GM12873 (cell line): ENCODE measurements around the gene ARMC2.

Experiments
- TF ChIP-seq, protein P1 (sequence below): IDR thresholded peaks from 2 replicates; pipeline ENCODE4 v1.5.1; 2012; ENCODE audit warnings: low read depth, mild to moderate bottlenecking, moderate library complexity, low read length, control low read depth; ENCODE audit not compliant: insufficient read depth; ENCODE audit errors: missing control alignments

ARMC2 gene

DNA sequence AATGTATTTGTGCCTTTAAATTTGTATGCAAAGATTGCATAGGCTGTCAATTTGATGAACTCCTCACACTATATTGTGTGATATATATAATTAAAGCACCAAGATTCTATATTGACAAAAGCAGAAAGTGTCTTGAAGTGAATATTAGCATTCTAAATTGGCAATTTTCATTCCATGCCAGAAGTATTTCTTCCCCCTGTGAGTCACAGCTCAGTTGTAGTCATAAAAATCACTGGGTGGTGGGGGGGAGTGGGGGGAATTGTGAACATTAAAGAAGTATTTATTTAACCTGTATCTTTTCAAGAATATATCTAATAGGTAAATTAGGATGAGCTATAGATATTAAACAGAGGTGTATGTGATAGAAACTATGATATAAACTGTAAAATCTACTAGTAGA is 3.1 kb upstream of the ARMC2 start:
- TF ChIP-seq, protein P1, sequence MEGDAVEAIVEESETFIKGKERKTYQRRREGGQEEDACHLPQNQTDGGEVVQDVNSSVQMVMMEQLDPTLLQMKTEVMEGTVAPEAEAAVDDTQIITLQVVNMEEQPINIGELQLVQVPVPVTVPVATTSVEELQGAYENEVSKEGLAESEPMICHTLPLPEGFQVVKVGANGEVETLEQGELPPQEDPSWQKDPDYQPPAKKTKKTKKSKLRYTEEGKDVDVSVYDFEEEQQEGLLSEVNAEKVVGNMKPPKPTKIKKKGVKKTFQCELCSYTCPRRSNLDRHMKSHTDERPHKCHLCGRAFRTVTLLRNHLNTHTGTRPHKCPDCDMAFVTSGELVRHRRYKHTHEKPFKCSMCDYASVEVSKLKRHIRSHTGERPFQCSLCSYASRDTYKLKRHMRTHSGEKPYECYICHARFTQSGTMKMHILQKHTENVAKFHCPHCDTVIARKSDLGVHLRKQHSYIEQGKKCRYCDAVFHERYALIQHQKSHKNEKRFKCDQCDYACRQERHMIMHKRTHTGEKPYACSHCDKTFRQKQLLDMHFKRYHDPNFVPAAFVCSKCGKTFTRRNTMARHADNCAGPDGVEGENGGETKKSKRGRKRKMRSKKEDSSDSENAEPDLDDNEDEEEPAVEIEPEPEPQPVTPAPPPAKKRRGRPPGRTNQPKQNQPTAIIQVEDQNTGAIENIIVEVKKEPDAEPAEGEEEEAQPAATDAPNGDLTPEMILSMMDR, result no peak

GRCh38 chr6:108846101-108846500 is 2.1 kb upstream of the ARMC2 start:
- TF ChIP-seq, protein P1, result no peak

DNA sequence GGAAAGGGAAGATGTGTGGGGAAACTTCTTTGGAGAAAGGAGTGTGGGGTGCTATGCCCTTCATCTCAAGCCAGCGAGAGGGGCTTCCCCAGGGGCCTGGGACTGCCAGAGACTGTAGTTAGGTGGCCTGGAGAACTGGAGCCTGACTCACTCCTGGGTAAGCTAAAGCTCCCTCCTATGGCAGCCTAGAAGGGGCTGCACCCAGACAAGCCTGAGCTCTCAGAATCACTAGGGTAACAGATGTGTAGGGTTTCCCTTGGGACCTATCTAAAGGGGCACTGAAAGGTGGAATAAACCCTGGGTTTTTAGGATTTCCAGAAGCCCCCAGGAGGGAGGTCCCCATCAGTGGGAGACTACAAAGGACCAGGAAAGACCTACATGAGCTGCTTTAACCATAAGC is 1.6 kb upstream of the ARMC2 start:
- TF ChIP-seq, protein P1, result no peak

DNA sequence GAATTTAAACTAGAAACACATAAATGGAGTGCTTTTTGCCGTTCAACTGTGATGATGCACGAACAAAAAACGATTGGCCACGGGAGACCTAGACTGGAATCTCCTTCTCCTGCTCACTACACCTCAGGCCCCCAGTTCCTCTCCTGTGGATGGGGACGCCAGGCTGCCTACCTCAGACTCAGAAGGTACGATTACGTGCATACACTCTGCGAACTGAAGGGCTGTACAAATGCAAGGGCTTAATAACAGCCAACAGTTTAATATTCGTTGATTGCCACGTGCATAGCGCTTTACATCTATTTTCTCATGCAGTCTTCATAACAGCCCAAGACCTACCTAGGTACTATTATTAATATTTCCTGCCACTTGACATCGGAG is 495 bp upstream of the ARMC2 start:
- TF ChIP-seq, protein P1, result no peak

- TF ChIP-seq, protein P1, result no peak
Measured at GRCh38 chr6:108850669-108851465, 2.6 kb downstream of the ARMC2 start.

- TF ChIP-seq, protein P1, result no peak
Measured at GRCh38 chr6:108851756-108852155, 3.5 kb downstream of the ARMC2 start.

- TF ChIP-seq, protein P1, result no peak
Measured at GRCh38 chr6:108853077-108853476, 4.9 kb downstream of the ARMC2 start.
